Stimulated activated effector memory CD8-positive, alpha-beta T cell treated with anti-CD3 and anti-CD28 coated beads, Interleukin-12 subunit alpha, Interleukin-12 subunit beta, amount 100 ng/mL, for 72 hours (primary cell): Measurements from ENCODE around the gene NUTM2F.
"Not testable (repeated sequence)": the region's sequence is repeated elsewhere in the genome, so short reads cannot be mapped to it uniquely, and the experiment has no call there.

ENCODE experiments used
- ATAC-seq: fragments of 150-1000 bp; cut with Tn5 transposase; 2 replicates; pipeline ENCODE4 v1.10.0; 2021
- DNase-seq, 2 donors: peaks; one replicate each; pipeline ENCODE4 v3.0.0; 2021 to 2022; ENCODE audit warnings: low spot score in 2 of 2
- H3K27ac Mint-ChIP-seq: one replicate; pipeline ENCODE4 v1.8.0; 2022; ENCODE audit warnings: mild to moderate bottlenecking, mixed read lengths
- H3K36me3 Mint-ChIP-seq: one replicate; pipeline ENCODE4 v1.8.0; 2022; ENCODE audit warnings: mild to moderate bottlenecking, mixed read lengths
- H3K4me1 Mint-ChIP-seq: one replicate; pipeline ENCODE4 v1.8.0; 2022; ENCODE audit warnings: mixed read lengths
- H3K4me3 Mint-ChIP-seq: one replicate; pipeline ENCODE4 v1.8.0; 2022; ENCODE audit warnings: mild to moderate bottlenecking, mixed read lengths
- H3K9me3 Mint-ChIP-seq: one replicate; pipeline ENCODE4 v1.8.0; 2022; ENCODE audit warnings: mixed read lengths

The NUTM2F gene

DNA sequence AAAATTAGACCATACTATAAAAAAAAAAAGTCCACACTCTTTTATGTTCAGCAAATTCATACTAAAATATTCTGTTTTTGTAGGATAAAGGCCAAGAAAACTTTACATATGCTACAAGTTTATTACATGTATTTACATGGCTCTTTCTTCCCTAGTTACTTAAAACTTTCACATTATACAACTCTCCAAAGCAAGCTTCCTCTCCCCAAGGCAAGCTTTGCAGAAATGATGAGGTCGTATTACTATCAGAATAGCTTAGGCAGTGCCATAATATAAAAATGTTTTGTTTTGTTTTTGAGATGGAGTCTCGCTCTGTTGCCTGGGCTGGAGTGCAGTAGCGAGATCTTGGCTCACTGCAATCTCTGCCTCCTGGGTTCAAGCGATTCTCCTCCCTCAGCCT is 8.0 kb upstream of the NUTM2F start:
- not testable (repeated sequence) for ATAC-seq, DNase-seq, H3K9me3 Mint-ChIP-seq, H3K36me3 Mint-ChIP-seq, H3K4me1 Mint-ChIP-seq, H3K27ac Mint-ChIP-seq, H3K4me3 Mint-ChIP-seq

DNA sequence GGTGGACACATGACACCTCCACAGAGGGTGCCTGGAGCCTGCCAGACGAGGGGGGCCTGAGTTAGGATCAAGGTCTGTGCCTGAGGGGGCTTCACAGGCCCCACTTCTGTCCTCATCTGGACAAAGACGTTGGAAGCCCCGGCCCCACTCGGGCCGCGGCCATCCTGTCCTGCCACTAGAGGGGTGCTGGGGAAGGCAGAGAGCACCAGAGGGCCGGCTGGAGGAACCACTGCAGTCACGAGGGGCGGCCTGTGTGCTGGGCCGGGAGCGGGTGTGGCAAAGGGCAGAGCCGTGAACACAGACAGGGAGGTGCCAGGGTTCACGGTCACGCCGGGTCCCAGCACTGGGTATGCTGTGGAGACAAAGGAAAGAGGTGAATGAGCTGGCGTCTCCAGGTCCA is 2.9 kb downstream of the NUTM2F start:
- not testable (repeated sequence) for ATAC-seq, H3K4me1 Mint-ChIP-seq, H3K27ac Mint-ChIP-seq, H3K36me3 Mint-ChIP-seq, H3K4me3 Mint-ChIP-seq, DNase-seq, H3K9me3 Mint-ChIP-seq

GRCh38 chr9:94323153-94323798 is 5.2 kb downstream of the NUTM2F start:
- not testable (repeated sequence) for DNase-seq, H3K4me3 Mint-ChIP-seq, H3K9me3 Mint-ChIP-seq, ATAC-seq, H3K36me3 Mint-ChIP-seq, H3K4me1 Mint-ChIP-seq, H3K27ac Mint-ChIP-seq

DNA sequence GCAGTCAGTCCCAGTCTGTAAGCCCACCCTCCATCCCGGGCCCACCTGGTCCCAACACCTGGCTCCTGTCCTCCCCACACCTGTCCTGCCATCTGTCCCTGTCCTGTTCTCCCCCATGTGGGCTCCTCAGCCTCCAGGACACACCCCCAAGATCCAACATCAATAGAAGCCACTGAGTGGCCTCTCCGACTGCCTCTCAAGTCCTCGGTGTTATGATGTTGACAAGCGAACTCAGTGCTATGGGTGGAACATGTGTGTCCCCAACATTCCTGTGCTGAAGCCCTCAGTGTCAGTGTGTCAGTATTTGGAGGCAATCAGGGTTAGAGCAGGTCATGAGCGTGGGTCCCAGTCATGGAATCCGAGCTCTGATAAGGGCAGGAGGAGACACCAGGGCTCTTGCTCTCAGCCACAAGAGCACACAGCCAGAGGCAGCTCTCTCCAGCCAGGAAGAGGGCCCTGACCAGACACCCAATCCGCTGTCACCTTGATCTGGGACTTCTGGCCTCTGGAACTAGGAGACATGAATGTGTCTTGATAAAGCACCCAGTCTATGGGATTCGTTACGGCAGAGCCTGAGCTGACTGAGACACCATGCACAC is 6.0 kb downstream of the NUTM2F start:
- not testable (repeated sequence) for H3K36me3 Mint-ChIP-seq, H3K4me3 Mint-ChIP-seq, DNase-seq, H3K4me1 Mint-ChIP-seq, H3K27ac Mint-ChIP-seq, ATAC-seq, H3K9me3 Mint-ChIP-seq

DNA sequence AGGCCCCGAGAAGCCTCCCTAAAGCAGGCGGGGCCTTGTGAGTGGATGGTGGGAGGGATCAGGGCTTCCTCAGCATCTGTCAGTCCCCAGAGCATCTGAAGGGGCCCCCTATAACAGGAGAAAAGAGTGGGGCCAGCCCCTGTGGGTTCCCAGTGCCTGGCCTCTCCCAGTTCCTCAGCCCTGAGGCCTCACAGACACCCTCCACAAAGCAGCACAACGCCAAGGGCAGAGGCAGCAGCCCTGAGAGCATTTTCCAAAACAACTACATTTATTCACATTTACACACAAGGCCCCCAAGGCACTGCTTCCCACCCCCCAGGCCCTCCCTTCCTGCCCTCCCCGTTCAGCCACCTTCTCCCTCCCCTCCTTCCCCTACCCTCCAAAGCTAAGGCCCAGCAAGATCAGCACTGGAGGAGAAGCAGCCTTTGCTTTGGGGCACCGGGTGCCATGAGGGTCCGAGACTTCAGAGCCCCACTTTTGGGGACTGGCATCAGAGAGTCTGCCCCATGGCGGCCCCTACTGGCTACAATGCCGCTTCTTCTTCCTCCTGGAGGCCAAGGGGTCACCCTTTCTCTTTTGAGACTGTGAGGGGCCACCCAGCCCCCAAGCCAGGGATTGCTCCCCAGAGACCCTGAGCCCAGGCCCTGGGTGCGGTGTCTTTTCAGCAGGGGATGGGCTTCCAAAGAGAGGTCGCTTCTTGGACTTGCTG is 10.3 kb downstream of the NUTM2F start:
- not testable (repeated sequence) for H3K4me1 Mint-ChIP-seq, DNase-seq, ATAC-seq, H3K27ac Mint-ChIP-seq, H3K36me3 Mint-ChIP-seq, H3K9me3 Mint-ChIP-seq, H3K4me3 Mint-ChIP-seq

DNA sequence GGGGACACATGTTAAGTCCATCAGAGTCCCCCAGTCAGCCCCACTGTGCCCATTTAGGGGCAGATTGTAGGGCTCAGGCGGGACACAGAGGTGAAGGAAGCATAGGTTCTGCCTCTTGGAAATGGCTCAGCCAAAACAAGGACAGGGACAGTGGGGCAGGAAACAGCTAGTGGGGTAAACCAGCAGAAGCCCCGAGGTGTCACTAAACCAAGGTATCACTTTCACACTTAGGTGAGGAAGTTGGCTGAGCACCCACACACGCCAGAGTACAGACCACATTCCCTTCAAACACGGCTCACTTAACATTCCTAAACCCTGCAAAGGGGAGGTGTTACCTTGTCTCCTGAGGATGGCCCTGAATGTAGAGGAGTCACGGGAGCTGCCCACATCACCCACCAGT is 12.2 kb downstream of the NUTM2F start:
- H3K27ac Mint-ChIP-seq, H3K4me3 Mint-ChIP-seq, H3K36me3 Mint-ChIP-seq, H3K4me1 Mint-ChIP-seq, DNase-seq, H3K9me3 Mint-ChIP-seq: not testable (repeated sequence)
- peak; percentile 82 for ATAC-seq

DNA sequence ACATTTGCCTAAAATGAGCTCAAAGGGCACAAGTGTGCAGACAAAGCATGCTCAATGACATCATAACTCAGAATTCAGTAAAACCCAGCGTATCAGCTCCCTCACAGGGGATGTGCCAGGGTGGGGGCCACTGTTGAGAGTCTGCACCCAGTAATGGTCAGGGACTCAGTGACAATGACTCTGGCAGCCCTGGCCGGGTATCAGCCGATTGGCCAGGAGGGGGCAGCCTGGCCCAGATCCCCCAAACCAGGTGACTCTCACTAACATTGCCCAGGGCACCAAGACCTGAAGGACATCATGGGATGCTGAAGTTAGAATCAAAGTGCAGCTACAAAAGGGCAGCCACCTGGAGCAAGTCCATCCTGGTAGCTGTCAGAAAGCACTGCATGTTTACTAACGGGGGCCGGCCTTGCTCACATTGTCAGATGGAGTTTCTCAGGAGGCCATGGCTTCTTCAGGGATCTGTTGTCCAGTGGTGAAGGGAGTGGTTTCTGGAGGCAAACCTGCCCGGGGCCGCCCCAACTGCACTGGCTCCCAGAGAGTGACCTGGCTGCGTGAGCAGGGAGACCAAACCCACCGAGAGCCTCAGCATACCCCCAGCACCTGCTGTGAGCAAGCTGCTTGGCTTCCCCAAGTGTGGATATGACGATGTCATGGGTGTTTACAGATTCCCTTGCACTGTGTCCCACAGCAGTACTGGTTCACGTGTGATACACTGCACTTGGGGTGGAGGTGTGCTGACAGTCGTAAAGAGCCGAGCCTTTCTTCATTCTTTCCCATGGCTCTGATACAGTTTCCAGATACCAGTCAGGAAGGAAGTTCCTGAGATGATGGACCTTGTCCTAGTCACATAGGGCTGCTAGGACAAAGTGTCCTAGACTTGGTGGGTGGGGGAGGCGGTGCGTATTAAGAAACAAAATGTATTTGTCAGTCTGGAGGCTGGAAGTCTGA is 13.1 kb downstream of the NUTM2F start:
- H3K4me1 Mint-ChIP-seq, H3K36me3 Mint-ChIP-seq, H3K4me3 Mint-ChIP-seq, H3K9me3 Mint-ChIP-seq, H3K27ac Mint-ChIP-seq, DNase-seq: not testable (repeated sequence)
- ATAC-seq: peak; percentile 69

DNA sequence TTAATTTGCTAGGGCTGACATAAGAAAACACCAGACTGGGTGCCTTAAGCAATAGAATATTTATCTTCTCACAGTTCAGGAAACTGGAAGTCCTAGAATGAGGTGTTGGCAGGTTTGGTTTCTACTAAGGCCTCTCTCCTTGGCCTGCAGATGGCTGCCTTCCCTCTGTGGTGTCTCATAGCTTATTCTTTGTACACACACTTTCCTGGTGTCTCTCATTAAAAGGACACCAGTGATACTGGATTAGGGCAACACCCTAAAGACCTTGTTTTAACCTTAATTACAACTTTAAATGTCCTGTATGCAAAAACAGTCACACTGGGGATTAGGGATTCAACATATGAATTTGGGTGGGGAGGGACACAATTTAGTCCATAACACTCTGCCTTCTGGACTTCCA is 25.1 kb downstream of the NUTM2F start:
- H3K4me1 Mint-ChIP-seq: no peaks in the 10 kb centered on the region
- DNase-seq (no peak), ATAC-seq (no peak)
- no peaks in the 10 kb centered on the region for H3K36me3 Mint-ChIP-seq
- H3K27ac Mint-ChIP-seq: no peak overlapping the region
- H3K4me3 Mint-ChIP-seq: no peak overlapping the region
- no peaks in the 10 kb centered on the region for H3K9me3 Mint-ChIP-seq

DNA sequence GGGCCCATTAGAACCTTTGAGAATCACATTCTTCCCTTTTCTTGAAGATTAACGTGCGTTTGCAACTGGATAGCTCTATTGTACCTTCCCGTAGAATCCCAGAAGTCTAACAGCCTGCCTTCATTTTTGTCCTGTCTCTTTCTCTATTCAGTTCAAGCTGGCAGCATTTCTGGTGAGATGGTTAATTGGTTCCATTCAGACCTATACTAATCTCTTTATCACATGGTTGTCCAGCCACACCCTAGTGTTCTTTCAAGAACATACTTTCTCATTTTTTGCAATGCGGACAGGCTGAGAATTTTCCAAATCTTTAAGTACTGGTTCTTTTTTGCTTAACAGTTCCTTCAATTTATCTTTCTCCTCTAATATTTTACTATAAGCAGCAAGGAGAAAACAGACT is 26.0 kb downstream of the NUTM2F start:
- no peak for ATAC-seq
- Mint-ChIP-seq H3K4me1 (no peaks in the 10 kb centered on the region), H3K36me3 (peaks cover 6% of the 10 kb centered on the region), H3K4me3 (no peak overlapping the region), H3K27ac (peak overlapping the region; percentile 3), H3K9me3 (no peaks in the 10 kb centered on the region)
- no peak for DNase-seq

DNA sequence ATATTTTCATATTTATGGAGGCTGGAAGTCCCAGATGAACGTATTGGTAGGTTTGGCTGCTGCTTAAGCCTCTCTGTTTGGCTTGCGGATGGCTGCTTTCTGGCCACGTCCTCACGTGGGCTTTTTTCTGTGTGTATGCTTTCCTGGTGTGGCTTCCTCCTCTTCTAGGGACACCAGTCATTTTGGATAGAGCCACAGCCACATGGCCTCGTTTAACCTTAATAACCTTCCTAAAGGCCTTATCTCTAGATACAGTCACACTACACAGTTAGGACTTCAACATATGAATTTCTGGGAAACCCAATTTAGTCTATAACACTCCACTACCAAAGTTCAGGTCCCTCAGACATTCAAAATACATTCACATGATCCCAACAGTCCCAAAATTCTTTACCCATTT is 26.9 kb downstream of the NUTM2F start:
- no peak overlapping the region for H3K4me3 Mint-ChIP-seq
- no peak for ATAC-seq
- no peaks in the 10 kb centered on the region for H3K4me1 Mint-ChIP-seq
- no peak overlapping the region for H3K27ac Mint-ChIP-seq
- no peak for DNase-seq
- H3K36me3 Mint-ChIP-seq: peaks cover 11% of the 10 kb centered on the region
- H3K9me3 Mint-ChIP-seq: no peaks in the 10 kb centered on the region

- Mint-ChIP-seq H3K27ac (peak overlapping the region; percentile 20), H3K4me1 (no peaks in the 10 kb centered on the region)
- ATAC-seq: peak; percentile 44
Measured at GRCh38 chr9:94300470-94301301, 27.8 kb downstream of the NUTM2F start.

DNA sequence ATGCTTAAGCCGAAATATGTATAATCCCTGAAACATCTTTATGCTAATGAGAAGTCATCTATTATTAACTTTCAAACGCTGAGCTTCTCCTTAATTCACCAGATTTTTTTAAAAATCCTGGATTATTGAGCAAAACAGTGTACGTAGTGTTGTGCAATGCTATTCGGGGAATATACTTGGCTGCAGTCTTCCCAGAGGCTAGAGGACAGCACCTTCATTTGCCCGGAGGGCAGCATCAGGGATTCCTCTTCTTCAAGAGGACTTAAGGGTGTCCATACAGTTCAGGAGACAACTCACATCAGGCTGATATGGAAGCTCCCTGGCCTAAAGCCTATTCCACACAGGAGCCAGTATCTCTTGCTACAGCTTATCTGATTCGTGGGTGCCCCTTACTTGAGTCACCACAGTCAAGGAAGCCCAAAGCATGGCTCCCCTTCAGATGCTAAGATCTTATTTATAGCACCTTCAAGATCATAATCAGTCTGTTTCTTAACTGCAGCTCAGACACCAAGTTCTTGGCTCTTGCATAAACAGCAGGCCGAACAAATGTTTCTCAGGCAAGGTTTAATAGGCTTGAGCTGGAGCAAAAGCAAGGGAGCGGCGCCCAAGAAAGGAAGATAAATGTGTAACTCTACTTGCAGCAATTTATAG is 29.4 kb downstream of the NUTM2F start:
- H3K27ac Mint-ChIP-seq: no peak overlapping the region
- H3K9me3 Mint-ChIP-seq: no peaks in the 10 kb centered on the region
- ATAC-seq (no peak), DNase-seq (no peak)
- H3K36me3 Mint-ChIP-seq: peaks cover 36% of the 10 kb centered on the region
- H3K4me3 Mint-ChIP-seq: no peak overlapping the region
- H3K4me1 Mint-ChIP-seq: no peaks in the 10 kb centered on the region

More at GRCh38 chr9:94300470-94301301, 27.8 kb downstream of the NUTM2F start:
- DNase-seq: no peak
- Mint-ChIP-seq H3K4me3 (no peak overlapping the region), H3K36me3 (peaks cover 20% of the 10 kb centered on the region), H3K9me3 (no peaks in the 10 kb centered on the region)

- H3K36me3 Mint-ChIP-seq: peaks cover 43% of the 10 kb centered on the region
- H3K4me1 Mint-ChIP-seq: peaks cover 11% of the 10 kb centered on the region
Measured at GRCh38 chr9:94289691-94290090, 38.8 kb downstream of the NUTM2F start.

GRCh38 chr9:94287877-94288513 is 40.4 kb downstream of the NUTM2F start:
- Mint-ChIP-seq H3K4me3 (no peak overlapping the region), H3K9me3 (no peaks in the 10 kb centered on the region), H3K36me3 (peaks cover 40% of the 10 kb centered on the region), H3K27ac (no peak overlapping the region), H3K4me1 (peaks cover 11% of the 10 kb centered on the region)
- DNase-seq (no peak), ATAC-seq (no peak)

More at GRCh38 chr9:94289691-94290090, 38.8 kb downstream of the NUTM2F start:
- no peak overlapping the region for H3K27ac Mint-ChIP-seq
- ATAC-seq: no peak
- no peaks in the 10 kb centered on the region for H3K9me3 Mint-ChIP-seq
- no peak overlapping the region for H3K4me3 Mint-ChIP-seq
- DNase-seq: no peak
